GM18511 (cell line): ENCODE data around the gene SYMPK.
"Not testable (repeated sequence)": the region's sequence is repeated elsewhere in the genome, so short reads cannot be mapped to it uniquely, and the experiment has no call there.

Experiments
- ATAC-seq: cut with Tn5 transposase; IDR thresholded peaks from one replicate; pipeline ENCODE4 v1.9.1; 2021; ENCODE audit warnings: mild to moderate bottlenecking, moderate library complexity; ENCODE audit not compliant: unreplicated experiment

Gene SYMPK

DNA sequence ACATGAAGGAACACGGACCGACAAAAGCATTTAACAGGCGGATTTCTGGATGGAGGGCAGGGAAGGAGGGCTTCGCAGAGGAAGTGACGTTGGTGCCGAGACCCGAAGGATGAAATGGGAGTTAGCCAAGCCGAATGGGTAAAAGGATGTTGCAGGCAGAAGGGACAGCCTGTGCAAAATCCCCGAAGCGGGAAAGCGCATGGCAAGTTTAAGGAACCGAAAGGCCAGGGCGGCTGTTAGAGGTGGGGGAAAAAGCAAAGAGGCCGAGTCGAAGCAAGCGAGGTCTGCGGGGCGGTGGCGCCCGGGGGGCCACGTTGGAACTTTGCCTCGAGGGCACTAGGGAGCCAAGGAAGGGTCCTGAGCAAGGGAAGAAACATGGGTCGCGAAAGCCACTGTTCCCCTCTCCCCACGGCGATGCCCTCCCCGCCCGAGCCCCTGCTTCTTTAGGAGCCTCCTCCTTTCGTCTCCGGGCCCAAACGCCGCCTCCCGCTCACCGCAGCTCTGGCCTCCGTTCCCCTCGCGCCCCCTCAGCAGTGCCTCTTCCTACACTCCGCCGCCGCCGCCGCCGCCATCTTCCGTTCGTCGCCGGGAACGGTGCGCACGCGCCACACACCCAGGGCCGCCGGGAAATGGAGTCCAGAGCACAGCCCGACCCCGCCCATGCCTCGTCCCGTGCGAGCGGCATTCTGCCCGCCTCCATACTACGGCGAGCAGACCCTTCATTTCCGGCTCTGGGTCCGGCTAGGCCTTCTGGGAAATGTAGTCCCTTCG, at the start of gene SYMPK:
TSS of gene SYMPK (minus strand) at position 584 of the 771 bp plus-strand sequence. CDS start 8,652 bp downstream, outside the sequence.
- ATAC-seq, result peak; percentile 90

DNA sequence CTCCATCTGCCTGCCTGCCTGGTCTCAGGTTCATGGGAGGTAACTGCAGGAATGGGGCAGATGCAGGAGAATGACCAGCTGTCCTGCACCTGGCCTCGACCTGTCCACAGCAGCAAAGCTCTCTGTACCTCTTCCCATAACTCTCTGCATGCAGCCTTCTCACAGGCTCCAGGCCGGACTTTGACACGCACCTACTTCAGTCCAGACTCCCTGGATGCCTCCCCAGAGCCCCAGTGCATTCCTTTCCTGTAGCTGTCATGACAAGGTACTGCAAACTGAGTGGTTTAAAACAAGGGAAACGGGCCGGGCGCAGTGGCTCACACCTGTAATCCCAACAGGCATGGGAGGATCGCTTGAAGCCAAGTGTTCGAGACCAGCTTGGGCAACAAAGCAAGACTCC, 48.3 kb upstream of the SYMPK start:
- no peak for ATAC-seq

DNA sequence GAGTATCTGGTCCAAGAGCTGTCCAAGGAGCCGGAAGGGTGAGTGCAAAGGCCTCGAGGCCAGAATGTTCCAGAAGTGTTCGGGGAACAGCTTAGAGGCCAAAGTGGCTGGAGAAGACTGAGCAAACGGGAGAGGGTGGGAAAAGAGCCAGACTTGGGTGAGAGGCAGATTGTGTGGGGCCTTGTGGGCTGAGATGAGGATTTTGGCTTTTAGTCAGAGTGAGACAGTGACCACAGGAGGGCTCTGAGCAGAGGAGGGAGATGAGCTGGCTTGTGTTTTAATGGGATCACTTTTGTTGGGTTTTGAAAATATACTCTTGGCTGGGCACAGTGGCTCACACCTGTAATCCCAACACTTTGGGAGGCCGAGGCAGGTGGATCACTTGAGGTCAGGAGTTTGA, 46.0 kb upstream of the SYMPK start:
- ATAC-seq, result no peak

DNA sequence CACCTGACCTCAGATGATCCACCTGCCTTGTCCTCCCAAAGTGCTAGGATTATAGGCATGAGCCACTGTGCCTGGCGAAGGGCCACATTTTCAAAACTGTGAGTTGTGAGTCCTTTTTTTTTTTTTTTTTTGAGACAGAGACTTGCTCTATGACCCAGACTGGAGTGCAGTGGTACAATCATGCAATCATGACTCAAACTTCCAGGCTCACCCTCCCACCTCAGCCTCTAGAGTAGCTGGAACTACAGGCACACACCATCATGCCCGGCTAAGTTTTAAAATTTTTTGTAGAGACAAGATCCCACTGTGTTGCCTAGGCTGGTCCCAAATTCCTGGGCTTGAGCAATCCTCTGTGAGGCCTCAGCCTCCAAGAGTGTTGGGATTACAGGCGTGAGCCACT, 43.3 kb upstream of the SYMPK start:
- no peak for ATAC-seq

DNA sequence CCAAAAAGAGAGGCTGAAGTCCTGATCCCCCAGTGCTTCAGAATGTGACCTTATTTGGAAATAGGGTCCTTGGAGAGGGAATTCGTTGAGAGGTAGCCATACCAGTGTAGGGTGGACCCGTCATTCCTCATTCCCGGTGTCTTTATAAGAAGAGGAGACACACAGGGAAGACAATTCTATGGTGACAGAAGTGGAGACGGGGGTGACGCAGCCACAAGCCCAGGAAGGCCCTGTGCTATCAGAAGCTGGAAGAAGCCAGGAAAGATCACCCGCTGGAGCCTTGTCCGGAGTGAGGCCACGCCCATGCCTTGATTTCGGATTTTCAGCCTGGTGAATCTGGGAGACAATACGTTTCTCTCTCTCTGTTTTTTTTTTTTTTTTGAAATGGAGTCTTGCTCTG, 42.1 kb upstream of the SYMPK start:
- no peak for ATAC-seq

DNA sequence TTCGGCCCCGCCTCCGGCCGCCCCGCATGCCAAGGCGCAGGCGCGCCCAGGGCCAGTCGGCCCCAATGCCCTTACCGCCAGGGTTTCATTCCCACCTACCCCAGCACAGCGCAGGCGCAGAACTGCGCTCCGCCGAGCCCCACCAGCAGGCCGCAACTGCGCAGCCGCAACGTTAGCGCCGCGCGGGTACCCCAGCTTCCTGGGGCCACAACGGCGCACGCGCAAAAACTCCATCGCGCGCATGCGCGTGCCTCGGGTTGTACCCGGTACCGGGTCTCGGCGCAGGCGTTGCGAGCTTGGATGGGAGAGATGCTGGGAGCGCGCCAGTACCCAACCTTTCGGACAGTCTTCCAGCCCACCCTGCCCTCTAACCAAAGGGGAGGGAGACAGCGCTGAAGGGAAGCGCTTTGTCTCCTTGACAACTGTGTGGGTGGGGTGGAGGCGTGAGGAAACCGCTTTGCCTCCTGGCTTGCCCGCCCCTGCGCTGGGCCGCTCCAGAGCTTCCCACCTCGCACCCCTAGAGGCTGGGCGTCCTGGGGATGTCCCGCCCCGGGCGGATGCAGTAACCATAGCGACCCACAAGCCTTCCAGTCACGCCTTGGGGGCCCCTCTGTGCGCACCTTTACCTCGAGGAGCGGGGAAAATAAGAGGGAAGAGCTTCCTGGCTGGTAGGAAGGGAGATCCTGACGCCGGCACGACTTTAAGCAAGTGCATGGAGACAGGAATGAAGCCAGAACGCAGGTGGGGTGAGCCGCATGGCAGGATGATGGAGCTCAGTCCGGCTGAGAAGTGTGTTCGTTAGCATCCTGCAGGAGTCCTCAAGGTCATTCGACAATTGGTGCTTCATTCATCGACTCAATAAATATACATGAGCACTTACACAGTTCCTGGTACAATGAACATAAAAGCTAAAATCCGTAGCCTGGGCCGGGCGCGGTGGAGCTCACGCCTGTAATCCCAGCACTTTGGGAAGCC, 40.0 kb upstream of the SYMPK start:
- ATAC-seq, result peak; percentile 84

DNA sequence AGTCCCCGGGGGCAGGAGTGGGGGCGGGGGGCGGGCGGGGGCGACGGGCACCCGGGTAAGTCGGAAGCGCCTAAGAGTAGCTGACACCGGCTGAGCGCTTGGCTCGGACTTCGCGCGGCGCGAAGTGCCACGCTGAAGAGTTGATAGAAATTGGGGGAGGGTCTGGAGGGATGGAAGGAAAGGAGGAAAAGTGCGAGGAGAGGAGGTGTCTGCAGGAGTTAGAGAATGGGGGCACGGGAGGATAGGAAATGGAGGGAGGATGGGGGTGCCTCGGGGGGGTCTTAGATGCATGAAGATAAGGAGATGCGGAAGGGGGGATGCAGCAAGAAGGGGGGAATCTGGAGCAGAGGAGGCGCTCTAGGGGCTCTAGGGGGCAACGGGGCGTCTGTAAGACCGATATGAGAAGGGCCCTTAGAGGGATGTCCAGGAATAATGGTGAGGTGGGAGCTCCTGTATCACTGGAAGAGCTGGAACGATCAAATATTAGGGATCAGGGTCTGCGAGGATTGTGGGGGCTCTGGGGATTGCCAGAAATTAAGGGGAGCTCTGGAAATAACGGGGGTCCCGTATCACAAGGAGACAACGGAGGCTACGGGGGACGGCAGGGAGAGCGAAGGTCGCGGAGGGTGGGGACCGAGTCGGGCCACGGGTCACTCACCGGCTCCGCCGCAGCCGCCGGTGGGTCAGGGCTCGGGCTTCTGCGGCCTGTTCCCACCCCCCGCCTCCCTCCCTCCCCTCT, 39.1 kb upstream of the SYMPK start, which contains the start of gene MYPOP:
TSS of gene MYPOP (minus strand) at position 702 of the 739 bp plus-strand sequence. CDS start 840 bp downstream, outside the sequence.
- ATAC-seq, result no peak

DNA sequence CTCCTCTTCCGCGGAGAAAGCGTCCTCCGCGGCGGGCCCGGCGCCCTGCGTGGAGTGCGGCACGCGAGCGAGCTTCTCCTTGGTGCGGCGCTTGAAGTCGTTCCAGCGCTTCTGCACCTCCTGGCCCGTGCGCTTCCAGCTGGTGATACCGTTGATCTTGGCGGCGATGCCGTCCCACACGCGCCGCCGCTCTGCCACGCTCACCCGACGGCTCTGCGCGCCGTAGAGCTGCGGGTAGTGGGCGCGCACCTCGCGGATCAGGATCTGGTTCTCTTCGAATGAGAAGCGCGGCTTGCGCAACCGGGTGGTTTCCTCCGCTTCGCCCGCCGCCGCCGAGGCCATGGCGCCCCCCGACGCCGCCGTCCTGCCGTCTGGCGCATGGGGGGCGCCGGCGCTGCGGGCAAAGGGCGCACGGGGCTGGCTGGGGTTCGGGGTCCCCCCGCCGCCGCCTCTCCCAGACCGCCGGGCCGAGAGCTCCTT, 38.5 kb upstream of the SYMPK start:
- ATAC-seq, result no peak

DNA sequence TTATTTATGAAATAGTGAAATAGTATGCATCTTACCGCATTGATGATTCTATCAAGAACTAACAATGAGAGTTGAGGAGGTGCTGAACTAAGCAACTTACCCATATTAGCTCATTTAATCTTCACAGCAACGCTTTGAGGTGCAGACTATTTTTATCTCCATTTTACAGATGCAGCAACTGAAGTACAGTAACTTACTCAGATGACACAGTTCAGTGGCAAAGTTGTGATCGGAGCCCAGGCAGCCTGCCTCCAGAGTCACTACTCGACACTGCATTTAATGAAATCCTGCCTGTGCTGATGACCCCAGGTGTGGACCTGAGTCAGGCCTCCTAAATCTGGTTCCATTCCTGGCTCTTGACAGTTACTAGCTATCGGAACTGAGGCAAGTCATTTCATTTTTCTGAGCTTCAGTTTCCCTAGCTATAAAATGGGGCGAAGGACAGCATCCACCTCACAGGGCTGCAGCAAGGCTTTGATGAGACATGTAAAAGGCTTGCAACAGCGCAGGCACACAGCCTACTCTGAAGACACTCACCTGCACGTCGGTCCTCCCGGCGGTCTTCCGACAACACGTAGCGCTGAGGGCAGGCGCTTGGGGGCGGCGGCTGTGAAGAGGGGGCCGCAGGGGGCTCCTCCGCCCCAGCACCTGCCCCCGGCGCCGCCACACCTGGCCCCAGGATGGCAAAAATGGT, 37.9 kb upstream of the SYMPK start:
- no peak for ATAC-seq

DNA sequence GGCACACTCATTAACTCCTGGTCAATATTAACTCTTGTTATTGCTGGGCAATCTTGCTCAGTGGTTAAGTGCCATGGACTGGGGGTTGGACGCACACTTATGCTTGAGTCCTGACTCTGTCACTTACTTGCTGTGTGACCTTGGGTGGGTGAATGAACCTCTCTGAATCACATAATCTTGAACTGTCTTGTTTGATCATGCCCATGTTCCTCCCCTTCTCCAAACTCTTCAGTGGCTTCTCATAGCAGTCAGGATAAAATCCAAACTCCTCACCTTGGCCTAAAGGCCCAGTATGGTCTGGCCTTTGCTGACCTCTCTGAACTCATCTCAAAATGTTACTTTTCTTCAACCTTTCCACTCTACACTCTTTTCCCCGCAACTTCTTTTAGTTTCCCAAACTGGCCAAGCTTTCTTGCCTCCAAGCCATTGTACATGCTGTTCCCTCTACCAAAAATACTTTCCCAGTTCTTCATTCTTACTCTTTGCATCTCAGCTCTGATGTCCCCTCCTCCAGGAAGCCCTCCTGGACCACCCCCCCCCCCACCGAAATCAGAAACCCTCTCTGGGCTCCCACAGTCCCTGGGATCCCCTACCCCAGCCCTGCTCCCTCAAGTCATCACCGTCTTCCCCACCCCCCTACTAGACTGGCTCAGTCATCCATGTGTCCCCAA, 37.1 kb upstream of the SYMPK start:
- ATAC-seq, result no peak

DNA sequence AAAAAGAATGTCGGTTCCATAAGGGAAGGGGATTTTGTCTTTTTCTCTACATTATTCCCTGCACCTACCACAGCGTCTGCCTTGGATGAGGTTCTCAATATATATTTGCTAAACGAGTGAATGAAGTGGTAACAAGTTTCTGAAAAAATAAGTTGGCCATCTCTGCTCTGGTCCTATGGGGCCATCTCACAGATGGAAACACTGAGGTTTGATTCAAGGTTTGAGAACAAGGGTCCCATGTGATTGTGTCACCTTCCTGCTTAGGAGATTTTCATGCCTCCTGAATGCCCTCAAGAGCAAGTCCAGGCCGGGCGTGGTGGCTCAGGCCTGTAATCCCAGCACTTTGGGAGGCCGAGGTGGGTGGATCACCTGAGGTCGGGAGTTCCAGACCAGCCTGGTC, 36.3 kb upstream of the SYMPK start:
- no peak for ATAC-seq

DNA sequence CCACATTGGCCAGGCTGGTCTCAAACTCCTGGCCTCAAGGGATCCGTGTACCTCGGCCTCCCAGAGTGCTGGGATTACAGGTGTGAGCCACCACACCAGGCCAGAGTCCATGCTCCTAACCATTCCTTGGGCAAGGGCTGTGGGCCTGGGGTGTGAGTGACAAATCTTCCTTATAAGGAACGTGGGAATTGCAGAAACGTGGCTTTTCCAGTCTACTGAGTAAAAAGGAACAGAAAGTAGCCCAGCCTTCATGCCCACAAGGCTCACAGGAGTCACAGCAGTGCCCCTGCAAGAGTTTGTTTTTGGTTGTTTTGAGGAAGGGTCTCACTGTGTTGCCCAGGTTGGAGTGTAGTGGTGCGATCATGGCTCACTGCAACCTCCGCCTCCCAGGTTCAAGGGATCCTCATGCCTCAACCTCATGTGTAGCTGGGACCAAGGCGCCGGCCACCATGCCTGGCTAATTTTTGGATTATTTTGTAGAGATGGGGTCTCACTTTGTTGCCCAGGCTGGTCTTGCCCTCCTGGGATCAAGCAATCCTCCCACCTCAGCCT, 34.4 kb upstream of the SYMPK start:
- ATAC-seq, result no peak

DNA sequence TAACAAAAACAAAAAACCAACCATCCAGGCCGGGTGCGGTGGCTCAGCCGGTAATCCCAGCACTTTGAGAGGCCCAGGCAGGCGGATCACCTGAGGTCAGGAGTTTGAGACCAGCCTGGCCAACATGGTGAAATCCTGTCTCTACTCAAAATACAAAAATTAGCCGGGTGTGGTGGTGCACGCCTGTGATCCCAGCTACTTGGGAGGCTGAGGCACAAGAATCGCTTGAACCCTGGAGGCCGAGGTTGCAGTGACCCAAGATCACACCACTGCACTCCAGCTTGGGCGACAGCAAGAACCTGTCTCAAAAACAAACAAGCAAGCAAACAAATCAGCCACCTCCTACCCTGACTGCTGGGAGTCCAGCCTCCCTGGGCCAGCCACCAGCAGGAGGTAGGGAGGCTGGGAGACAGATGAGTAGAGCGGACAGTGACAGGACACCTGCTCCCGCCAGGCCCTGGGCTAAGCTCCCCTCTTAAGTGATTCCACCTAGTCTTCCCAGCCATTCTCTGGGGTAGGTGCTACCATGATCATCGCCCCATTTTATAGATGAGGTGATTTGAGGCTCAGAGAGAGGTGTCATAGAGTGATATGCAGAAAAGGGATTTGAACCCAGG, 33.1 kb upstream of the SYMPK start:
- not testable (repeated sequence) for ATAC-seq

DNA sequence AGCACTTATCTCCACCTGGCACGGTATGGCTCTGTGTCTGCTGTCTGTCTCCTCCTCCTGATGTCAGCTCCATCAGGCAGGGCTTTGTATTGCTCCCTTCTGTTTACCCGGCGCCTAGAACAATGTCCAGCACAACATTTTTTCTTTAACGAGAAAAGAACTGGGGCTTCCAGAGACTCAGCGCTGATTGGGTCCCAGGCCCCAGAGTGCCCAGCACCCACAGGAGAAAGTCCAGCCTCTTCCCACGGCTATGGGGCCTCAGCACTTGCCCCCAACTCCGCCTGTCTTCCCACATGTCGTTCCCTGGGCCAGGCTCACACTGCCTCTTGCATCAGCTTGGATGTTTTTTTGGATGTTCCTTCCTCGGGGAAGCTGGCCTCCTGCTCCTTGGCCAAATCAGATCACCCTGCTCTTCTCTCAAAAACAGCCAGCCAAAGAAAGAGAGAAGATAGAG, 32.6 kb upstream of the SYMPK start:
- no peak for ATAC-seq

DNA sequence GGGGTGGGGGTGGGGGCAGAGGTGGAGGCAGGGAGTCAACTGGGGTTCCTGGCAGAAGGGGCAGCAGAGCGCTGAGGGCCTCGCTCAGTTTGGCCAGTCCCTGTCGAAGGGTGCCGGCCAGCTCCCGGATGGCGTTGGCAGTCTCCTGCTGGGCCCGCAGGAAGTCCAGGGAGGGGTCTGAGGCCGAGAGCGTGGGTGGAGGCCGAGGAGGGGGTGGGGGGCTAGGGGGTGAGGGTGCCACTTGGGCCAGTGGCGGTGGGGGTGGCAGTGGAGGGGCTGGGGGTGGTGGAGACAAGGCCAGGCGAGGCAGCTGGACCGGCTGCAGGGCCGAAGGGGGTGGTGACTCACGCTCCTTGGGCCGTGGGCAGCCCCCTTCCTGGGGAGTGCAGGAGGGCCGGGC, 27.9 kb upstream of the SYMPK start:
- ATAC-seq, result no peak

DNA sequence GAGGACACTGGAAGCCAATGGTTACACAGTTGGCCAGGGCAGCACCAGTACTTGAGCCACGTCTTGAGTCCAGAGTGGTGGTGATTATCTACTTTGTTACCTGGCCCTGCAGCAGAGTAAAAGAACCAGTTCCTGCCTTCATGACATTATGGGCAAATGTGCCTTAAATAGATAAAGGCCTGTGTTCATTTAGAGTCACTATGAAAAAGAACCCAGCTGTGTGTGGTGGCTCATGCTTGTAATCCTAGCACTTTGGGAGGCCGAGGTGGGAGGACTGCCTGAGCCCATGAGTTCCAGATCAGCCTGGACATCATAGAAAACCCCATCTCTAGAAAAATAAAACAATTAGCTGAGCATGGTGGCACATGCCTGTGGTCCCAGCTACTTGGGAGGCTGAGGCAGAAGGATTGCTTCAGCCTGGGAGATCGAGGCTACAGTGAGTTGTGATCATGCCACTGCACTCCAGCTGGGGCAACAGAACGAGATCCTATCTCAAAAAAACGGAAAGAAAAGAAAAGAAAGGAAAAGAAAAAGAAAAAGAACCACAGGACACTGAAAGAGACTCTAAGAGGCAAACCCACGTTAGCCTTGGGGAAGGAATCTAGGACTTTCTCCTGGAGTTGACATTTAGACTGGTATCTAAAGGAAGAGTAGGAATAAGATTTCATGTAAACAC, 26.4 kb upstream of the SYMPK start:
- no peak for ATAC-seq

DNA sequence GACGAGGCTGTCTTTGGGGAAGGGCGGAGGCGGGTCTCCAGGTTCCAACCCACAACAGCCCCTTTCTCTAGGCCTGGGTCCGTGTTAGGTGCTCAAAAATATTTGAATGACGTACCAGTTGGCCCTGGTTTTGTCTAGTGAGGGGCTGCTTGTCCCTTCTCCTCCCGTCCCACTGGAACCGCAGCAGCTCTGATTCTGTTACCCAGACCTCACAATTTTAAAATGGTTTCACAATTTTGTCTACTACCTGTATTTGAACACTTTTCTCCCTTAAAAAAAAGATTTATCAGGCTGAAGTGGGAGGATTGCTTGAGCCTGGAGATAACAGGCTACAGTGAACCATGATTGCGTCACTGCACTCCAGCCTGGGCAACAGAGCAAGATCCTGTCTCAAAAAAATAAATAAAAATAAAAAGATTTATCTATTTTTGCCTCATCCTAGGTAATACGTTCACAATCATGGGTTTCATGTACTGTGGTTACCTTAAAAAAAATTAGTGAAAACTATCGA, 24.3 kb upstream of the SYMPK start:
- ATAC-seq, result no peak
